ENCODE results near the gene NRXN3. TPM values are rescaled to one million over a fixed set of nuclear protein-coding genes. Genes with fewer than 3 reads are reported as not detected.

The NRXN3 gene
- total RNA-seq, 1 experiment from 2014 or later, result not detected

DNA sequence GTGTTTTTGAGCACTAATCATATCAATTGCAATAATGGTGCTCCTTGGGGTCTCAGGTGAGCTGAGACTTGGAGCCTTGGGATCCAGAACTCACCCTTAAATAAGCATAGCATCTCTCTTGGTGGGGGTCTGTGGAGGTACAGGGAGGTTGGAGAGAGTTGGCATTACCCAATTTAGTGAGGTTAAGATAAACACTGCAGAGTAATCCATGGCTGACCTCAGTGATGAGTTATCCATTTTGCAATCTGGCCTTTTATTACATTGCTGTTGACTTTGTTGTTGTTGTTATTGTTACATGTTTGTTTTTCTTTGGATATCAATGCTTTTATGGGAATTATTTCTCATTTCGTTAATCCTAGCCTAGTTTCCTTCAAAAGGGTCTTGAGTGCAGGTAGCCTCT lies 373.3 kb downstream of the NRXN3 start:
- BruUV-seq (replicated peaks), result no TSS peak
- intact Hi-C loops (cut with micrococcal nuclease; ENCODE audit: unreplicated experiment) (no loop called here), in situ Hi-C loops (cut with HindIII; ENCODE audit: low pct_unique_long_range_greater_than_20kb, low sequenced_read_pairs) (no loop called here)
- H3K27me3 ChIP-seq (ENCODE audit: control insufficient read depth, insufficient read depth, low read length), result no peaks in the 10 kb centered on the region
- H3K27ac ChIP-seq (ENCODE audit: low read length), result no peak overlapping the region
- TF ChIP-seq POLR2AphosphoS5 (IDR thresholded peaks at IDR 0.05; ENCODE audit: low read depth, low read length) (no peak), REST (IDR thresholded peaks at IDR 0.05; ENCODE audit: insufficient read depth in 1 of 2, low read depth in 2 of 2, low read length in 1 of 2) (no peak), SIN3A (IDR thresholded peaks at IDR 0.05; ENCODE audit: borderline replicate concordance, insufficient read depth, low read depth, low read length) (no peak), TCF7L2 (IDR thresholded peaks at IDR 0.05; ENCODE audit: low read depth, low read length) (no peak)
- TF ChIP-seq, protein P1, sequence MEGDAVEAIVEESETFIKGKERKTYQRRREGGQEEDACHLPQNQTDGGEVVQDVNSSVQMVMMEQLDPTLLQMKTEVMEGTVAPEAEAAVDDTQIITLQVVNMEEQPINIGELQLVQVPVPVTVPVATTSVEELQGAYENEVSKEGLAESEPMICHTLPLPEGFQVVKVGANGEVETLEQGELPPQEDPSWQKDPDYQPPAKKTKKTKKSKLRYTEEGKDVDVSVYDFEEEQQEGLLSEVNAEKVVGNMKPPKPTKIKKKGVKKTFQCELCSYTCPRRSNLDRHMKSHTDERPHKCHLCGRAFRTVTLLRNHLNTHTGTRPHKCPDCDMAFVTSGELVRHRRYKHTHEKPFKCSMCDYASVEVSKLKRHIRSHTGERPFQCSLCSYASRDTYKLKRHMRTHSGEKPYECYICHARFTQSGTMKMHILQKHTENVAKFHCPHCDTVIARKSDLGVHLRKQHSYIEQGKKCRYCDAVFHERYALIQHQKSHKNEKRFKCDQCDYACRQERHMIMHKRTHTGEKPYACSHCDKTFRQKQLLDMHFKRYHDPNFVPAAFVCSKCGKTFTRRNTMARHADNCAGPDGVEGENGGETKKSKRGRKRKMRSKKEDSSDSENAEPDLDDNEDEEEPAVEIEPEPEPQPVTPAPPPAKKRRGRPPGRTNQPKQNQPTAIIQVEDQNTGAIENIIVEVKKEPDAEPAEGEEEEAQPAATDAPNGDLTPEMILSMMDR (IDR thresholded peaks at IDR 0.05), result no peak
- H3K36me3 ChIP-seq (ENCODE audit: control insufficient read depth, insufficient read depth, low read length), result no peaks in the 10 kb centered on the region
- DNase-seq (ENCODE audit: low read depth, low spot score) (no peak), ATAC-seq (no peak)
- no peak overlapping the region for H3K4me3 ChIP-seq (ENCODE audit: low read depth in 2 of 2, low read length in 2 of 2)
- H3K9me3 ChIP-seq (ENCODE audit: control insufficient read depth, insufficient read depth, low read depth, low read length), result no peaks in the 10 kb centered on the region
- ChIA-PET POLR2A (no interaction called here), CTCF (no interaction called here)
- H3K4me1 ChIP-seq (ENCODE audit: control insufficient read depth, insufficient read depth, low read length), result no peaks in the 10 kb centered on the region

DNA sequence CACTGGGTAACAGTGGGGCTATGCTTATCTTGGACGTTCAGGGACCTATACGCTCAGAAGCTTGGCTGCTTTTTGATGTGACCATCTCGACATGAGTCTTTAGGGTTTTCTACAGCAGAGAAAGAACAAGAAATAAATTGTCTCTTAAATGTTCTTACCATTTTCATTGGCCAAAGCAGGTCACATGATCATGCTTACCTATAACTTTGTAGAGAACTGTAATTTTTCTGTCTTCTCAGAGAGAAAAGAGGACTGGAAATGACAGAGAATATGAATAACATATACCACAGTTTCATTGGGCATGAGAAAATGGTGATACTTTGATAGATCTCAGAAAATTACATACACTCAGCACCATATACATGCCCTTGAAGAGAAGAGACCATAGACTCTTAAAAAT lies 390.9 kb downstream of the NRXN3 start:
- in situ Hi-C loops (cut with HindIII; ENCODE audit: low pct_unique_long_range_greater_than_20kb, low sequenced_read_pairs) (no loop called here), intact Hi-C loops (cut with micrococcal nuclease; ENCODE audit: unreplicated experiment) (no loop called here)
- no peak for ATAC-seq
- ChIA-PET CTCF (no interaction called here), POLR2A (no interaction called here)
- Histone ChIP-seq H3K9me3 (ENCODE audit: control insufficient read depth, insufficient read depth, low read depth, low read length) (no peaks in the 10 kb centered on the region), H3K4me3 (ENCODE audit: low read depth in 2 of 2, low read length in 2 of 2) (no peak overlapping the region), H3K27me3 (ENCODE audit: control insufficient read depth, insufficient read depth, low read length) (no peaks in the 10 kb centered on the region), H3K4me1 (ENCODE audit: control insufficient read depth, insufficient read depth, low read length) (no peaks in the 10 kb centered on the region), H3K27ac (ENCODE audit: low read length) (no peak overlapping the region), H3K36me3 (ENCODE audit: control insufficient read depth, insufficient read depth, low read length) (no peaks in the 10 kb centered on the region)
- TF ChIP-seq SIN3A (IDR thresholded peaks at IDR 0.05; ENCODE audit: borderline replicate concordance, insufficient read depth, low read depth, low read length) (no peak), REST (IDR thresholded peaks at IDR 0.05; ENCODE audit: insufficient read depth in 1 of 2, low read depth in 2 of 2, low read length in 1 of 2) (no peak), POLR2AphosphoS5 (IDR thresholded peaks at IDR 0.05; ENCODE audit: low read depth, low read length) (no peak), TCF7L2 (IDR thresholded peaks at IDR 0.05; ENCODE audit: low read depth, low read length) (no peak)
- TF ChIP-seq, protein P1 (IDR thresholded peaks at IDR 0.05), result no peak
- BruUV-seq (replicated peaks), result no TSS peak
- no peak for DNase-seq (ENCODE audit: low read depth, low spot score)

All from Panc1 (cell line).